ENCODE measurements around the gene MATCAP1. TPM values are rescaled to one million over a fixed set of nuclear protein-coding genes. Genes with fewer than 3 reads are reported as not detected.

The MATCAP1 gene
- polyA plus RNA-seq, 1 donor from 2014 or later: 0.56 TPM

- no peak overlapping the region for H3K27ac Mint-ChIP-seq
Measured at GRCh38 chr16:67129422-67129821, 54.3 kb downstream of the MATCAP1 start.

GRCh38 chr16:67128887-67129286 lies 54.9 kb downstream of the MATCAP1 start:
- no peak overlapping the region for H3K27ac Mint-ChIP-seq
- no peaks in the 10 kb centered on the region for H3K9me3 Mint-ChIP-seq
- no peaks in the 10 kb centered on the region for H3K27me3 Mint-ChIP-seq
- H3K4me3 Mint-ChIP-seq: no peak overlapping the region
- peaks cover 0 to 1% (median 0%) of the 10 kb centered on the region in 3 donors for H3K4me1 Mint-ChIP-seq
- H3K36me3 Mint-ChIP-seq: peaks cover 10% of the 10 kb centered on the region

More at GRCh38 chr16:67129422-67129821, 54.3 kb downstream of the MATCAP1 start:
- H3K9me3 Mint-ChIP-seq: no peaks in the 10 kb centered on the region
- H3K27me3 Mint-ChIP-seq: no peaks in the 10 kb centered on the region
- no peak overlapping the region for H3K4me3 Mint-ChIP-seq
- H3K36me3 Mint-ChIP-seq: peaks cover 9% of the 10 kb centered on the region
- peaks cover 0 to 1% (median 0%) of the 10 kb centered on the region in 3 donors for H3K4me1 Mint-ChIP-seq

GRCh38 chr16:67128417-67128816 lies 55.3 kb downstream of the MATCAP1 start:
- H3K27me3 Mint-ChIP-seq: no peaks in the 10 kb centered on the region
- no peak overlapping the region for H3K27ac Mint-ChIP-seq
- H3K36me3 Mint-ChIP-seq: peaks cover 14% of the 10 kb centered on the region

More at GRCh38 chr16:67128417-67128816, 55.3 kb downstream of the MATCAP1 start:
- Mint-ChIP-seq H3K9me3 (no peaks in the 10 kb centered on the region), H3K4me1 (peaks cover 0 to 1% (median 0%) of the 10 kb centered on the region in 3 donors), H3K4me3 (no peak overlapping the region)

Other genes starting within 250 kb of the MATCAP1 start
- 104 TPM for gene CIAO2B, start 249.6 kb downstream of the MATCAP1 start, polyA plus RNA-seq
- gene CES2, start 248.4 kb downstream of the MATCAP1 start, polyA plus RNA-seq: 26.9 TPM
- gene CES3, start 222.7 kb downstream of the MATCAP1 start, polyA plus RNA-seq: 0.35 TPM
- gene CES4A, start 195.4 kb downstream of the MATCAP1 start, polyA plus RNA-seq: 1.4 TPM
- 43.3 TPM for gene CBFB, start 154.8 kb downstream of the MATCAP1 start, polyA plus RNA-seq
- gene PHAF1, start 74.0 kb downstream of the MATCAP1 start, polyA plus RNA-seq: 14.5 TPM
- 0.45 TPM for gene B3GNT9, start 33.0 kb downstream of the MATCAP1 start, polyA plus RNA-seq
- gene TRADD, start 24.1 kb downstream of the MATCAP1 start, polyA plus RNA-seq: 103 TPM
- gene FBXL8, start 24.0 kb downstream of the MATCAP1 start, polyA plus RNA-seq: 3.7 TPM
- not detected for gene HSF4, start 19.2 kb downstream of the MATCAP1 start, polyA plus RNA-seq
- gene NOL3, start 13.4 kb downstream of the MATCAP1 start, polyA plus RNA-seq: not detected
- gene EXOC3L1, start 6.2 kb upstream of the MATCAP1 start, polyA plus RNA-seq: not detected
- 73.7 TPM for gene E2F4, start 8.2 kb upstream of the MATCAP1 start, polyA plus RNA-seq
- gene ELMO3, start 15.2 kb upstream of the MATCAP1 start, polyA plus RNA-seq: 0.35 TPM
- gene TMEM208, start 43.2 kb upstream of the MATCAP1 start, polyA plus RNA-seq: 64.2 TPM
- 3.8 TPM for gene FHOD1, start 63.5 kb upstream of the MATCAP1 start, polyA plus RNA-seq
- 0.75 TPM for gene SLC9A5, start 65.0 kb upstream of the MATCAP1 start, polyA plus RNA-seq
- 0.65 TPM for gene PLEKHG4, start 95.6 kb upstream of the MATCAP1 start, polyA plus RNA-seq
- gene KCTD19, start 142.8 kb upstream of the MATCAP1 start, polyA plus RNA-seq: not detected
- not detected for gene LRRC36, start 142.9 kb upstream of the MATCAP1 start, polyA plus RNA-seq
- gene TPPP3, start 209.5 kb upstream of the MATCAP1 start, polyA plus RNA-seq: not detected
- gene ZDHHC1, start 232.5 kb upstream of the MATCAP1 start, polyA plus RNA-seq: 0.33 TPM
- not detected for gene HSD11B2, start 247.2 kb upstream of the MATCAP1 start, polyA plus RNA-seq